Measurements from ENCODE around the gene SUGCT.

DNA sequence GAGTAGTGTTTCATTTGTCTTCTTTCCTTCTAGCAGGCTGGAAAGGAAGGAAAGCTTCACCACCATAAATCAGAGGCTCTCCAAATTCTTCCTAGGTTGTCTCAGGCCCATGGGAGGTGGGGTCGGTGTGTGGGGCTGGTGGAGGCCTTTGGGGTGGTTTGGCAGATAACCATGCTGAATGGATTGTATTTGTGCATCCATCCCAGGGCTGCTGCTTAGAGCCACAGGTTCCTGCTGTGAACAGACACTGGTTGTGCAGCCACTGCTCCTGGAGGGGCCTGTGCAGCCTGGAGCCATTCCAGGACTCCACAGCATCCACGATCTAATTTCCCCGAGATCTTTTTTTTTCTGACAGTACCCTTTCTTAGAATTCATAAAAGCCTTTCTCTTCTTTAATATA is 741.8 kb downstream of the SUGCT start:
- TF ChIP-seq CTCF (IDR thresholded peaks at IDR 0.05; ENCODE audit: insufficient read depth, low read length) (no peak), POLR2AphosphoS5 (IDR thresholded peaks at IDR 0.05; ENCODE audit: low read depth) (no peak), GABPA (IDR thresholded peaks at IDR 0.05; ENCODE audit: low read depth) (no peak), SPI1 (IDR thresholded peaks at IDR 0.05; ENCODE audit: borderline replicate concordance, low read depth) (no peak)
- TF ChIP-seq, protein P1, sequence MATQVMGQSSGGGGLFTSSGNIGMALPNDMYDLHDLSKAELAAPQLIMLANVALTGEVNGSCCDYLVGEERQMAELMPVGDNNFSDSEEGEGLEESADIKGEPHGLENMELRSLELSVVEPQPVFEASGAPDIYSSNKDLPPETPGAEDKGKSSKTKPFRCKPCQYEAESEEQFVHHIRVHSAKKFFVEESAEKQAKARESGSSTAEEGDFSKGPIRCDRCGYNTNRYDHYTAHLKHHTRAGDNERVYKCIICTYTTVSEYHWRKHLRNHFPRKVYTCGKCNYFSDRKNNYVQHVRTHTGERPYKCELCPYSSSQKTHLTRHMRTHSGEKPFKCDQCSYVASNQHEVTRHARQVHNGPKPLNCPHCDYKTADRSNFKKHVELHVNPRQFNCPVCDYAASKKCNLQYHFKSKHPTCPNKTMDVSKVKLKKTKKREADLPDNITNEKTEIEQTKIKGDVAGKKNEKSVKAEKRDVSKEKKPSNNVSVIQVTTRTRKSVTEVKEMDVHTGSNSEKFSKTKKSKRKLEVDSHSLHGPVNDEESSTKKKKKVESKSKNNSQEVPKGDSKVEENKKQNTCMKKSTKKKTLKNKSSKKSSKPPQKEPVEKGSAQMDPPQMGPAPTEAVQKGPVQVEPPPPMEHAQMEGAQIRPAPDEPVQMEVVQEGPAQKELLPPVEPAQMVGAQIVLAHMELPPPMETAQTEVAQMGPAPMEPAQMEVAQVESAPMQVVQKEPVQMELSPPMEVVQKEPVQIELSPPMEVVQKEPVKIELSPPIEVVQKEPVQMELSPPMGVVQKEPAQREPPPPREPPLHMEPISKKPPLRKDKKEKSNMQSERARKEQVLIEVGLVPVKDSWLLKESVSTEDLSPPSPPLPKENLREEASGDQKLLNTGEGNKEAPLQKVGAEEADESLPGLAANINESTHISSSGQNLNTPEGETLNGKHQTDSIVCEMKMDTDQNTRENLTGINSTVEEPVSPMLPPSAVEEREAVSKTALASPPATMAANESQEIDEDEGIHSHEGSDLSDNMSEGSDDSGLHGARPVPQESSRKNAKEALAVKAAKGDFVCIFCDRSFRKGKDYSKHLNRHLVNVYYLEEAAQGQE (IDR thresholded peaks at IDR 0.05; ENCODE audit: insufficient replicate concordance, low read depth), result no peak
